Neural progenitor cell (in vitro differentiated cells): ENCODE results near the gene HCRTR1. TPM values are rescaled to one million over a fixed set of nuclear protein-coding genes. Genes with fewer than 3 reads are reported as not detected.

Experiments used
- DNase-seq: peaks from one replicate; pipeline ENCODE4 v3.0.0-alpha.2; 2016; ENCODE audit warnings: low spot score
- H2AFZ ChIP-seq: fragments of 200-600 bp; sonication (generic); replicated peaks from 2 replicates; pipeline ENCODE4 v1.6.1; 2016; ENCODE audit warnings: antibody characterized with exemption
- H3F3A ChIP-seq: fragments of 200-600 bp; sonication (generic); 2 replicates; pipeline ENCODE4 v1.6.1; 2016; ENCODE audit warnings: antibody characterized with exemption, low read depth
- H3K27ac ChIP-seq: fragments of 200-600 bp; sonication (generic); 2 replicates; pipeline ENCODE4 v1.5.1; 2016; ENCODE audit warnings: mild to moderate bottlenecking
- H3K27me3 ChIP-seq: fragments of 200-600 bp; sonication (generic); 2 replicates; pipeline ENCODE4 v1.6.1; 2016; ENCODE audit warnings: mild to moderate bottlenecking, moderate library complexity
- H3K36me3 ChIP-seq: fragments of 200-600 bp; sonication (generic); 2 replicates; pipeline ENCODE4 v1.5.1; 2016
- H3K4me1 ChIP-seq: fragments of 200-600 bp; sonication (generic); 2 replicates; pipeline ENCODE4 v1.6.1; 2016; ENCODE audit warnings: mixed run types
- H3K4me2 ChIP-seq: fragments of 200-600 bp; sonication (generic); 2 replicates; pipeline ENCODE4 v1.6.1; 2016
- H3K4me3 ChIP-seq: fragments of 200-600 bp; sonication (generic); 2 replicates; pipeline ENCODE4 v1.5.1; 2016
- H3K79me2 ChIP-seq: fragments of 200-600 bp; sonication (generic); 2 replicates; pipeline ENCODE4 v1.6.1; 2016; ENCODE audit warnings: low read depth
- H3K9ac ChIP-seq: fragments of 200-600 bp; sonication (generic); 2 replicates; pipeline ENCODE4 v1.6.1; 2016
- H3K9me3 ChIP-seq: fragments of 200-600 bp; sonication (generic); 2 replicates; pipeline ENCODE4 v1.5.1; 2016; ENCODE audit warnings: low read depth
- H4K20me1 ChIP-seq: fragments of 200-600 bp; sonication (generic); 2 replicates; pipeline ENCODE4 v1.6.1; 2016; ENCODE audit warnings: low read depth
- H3K27ac Mint-ChIP-seq: 3 replicates; pipeline ENCODE4 v1.8.0; 2021; ENCODE audit warnings: mixed read lengths
- H3K27me3 Mint-ChIP-seq: 2 replicates; pipeline ENCODE4 v1.8.0; 2022; ENCODE audit warnings: low read depth, mild to moderate bottlenecking, inconsistent platforms, moderate library complexity, mixed read lengths; ENCODE audit not compliant: insufficient read depth
- H3K36me3 Mint-ChIP-seq: 3 replicates; pipeline ENCODE4 v1.8.0; 2021; ENCODE audit warnings: mixed read lengths
- H3K4me1 Mint-ChIP-seq: 3 replicates; pipeline ENCODE4 v1.8.0; 2021; ENCODE audit warnings: mixed read lengths
- H3K4me3 Mint-ChIP-seq: 3 replicates; pipeline ENCODE4 v1.8.0; 2021; ENCODE audit warnings: mild to moderate bottlenecking, moderate library complexity, mixed read lengths
- H3K9me3 Mint-ChIP-seq: 3 replicates; pipeline ENCODE4 v1.8.0; 2020; ENCODE audit warnings: mixed read lengths
- CTCF ChIP-seq: fragments of 200-600 bp; sonication (generic); IDR thresholded peaks from 2 replicates; pipeline ENCODE4 v1.5.1; 2017; ENCODE audit warnings: antibody characterized with exemption, mild to moderate bottlenecking
- EZH2 ChIP-seq: fragments of 200-600 bp; sonication (generic); IDR thresholded peaks from 2 replicates; pipeline ENCODE4 v1.6.1; 2017; ENCODE audit warnings: antibody characterized with exemption, mild to moderate bottlenecking, moderate library complexity
- EZH2phosphoT487 ChIP-seq: fragments of 200-600 bp; sonication (generic); IDR thresholded peaks from 2 replicates; pipeline ENCODE4 v1.6.1; 2017; ENCODE audit warnings: antibody characterized with exemption
- total RNA-seq: library from RNA; depleted of rRNA; stranded (reverse); fragments of >200 nt; gene quantifications from 2 replicates; pipeline ENCODE4 v1.2.3, GENCODE V29; 2015; ENCODE audit warnings: low replicate concordance

HCRTR1 gene
- total RNA-seq, 1 donor from 2014 or later, result not detected

- no peak overlapping the region for H3K4me2 ChIP-seq
Observed at GRCh38 chr1:31627930-31628559, 10.6 kb downstream of the HCRTR1 start.

GRCh38 chr1:31628931-31629556 is 11.6 kb downstream of the HCRTR1 start:
- H3K36me3 Mint-ChIP-seq, result peaks cover 4% of the 10 kb centered on the region
- no peak overlapping the region for H2AFZ ChIP-seq
- H3K9ac ChIP-seq, result no peak overlapping the region
- no peaks in the 10 kb centered on the region for H3K27me3 ChIP-seq
- peaks cover 2% of the 10 kb centered on the region for H3K27me3 Mint-ChIP-seq
- TF ChIP-seq EZH2 (no peak), CTCF (no peak), EZH2phosphoT487 (no peak)
- no peaks in the 10 kb centered on the region for H3K9me3 Mint-ChIP-seq
- no peak overlapping the region for H3K27ac ChIP-seq
- no peaks in the 10 kb centered on the region for H3K4me1 ChIP-seq
- H3K4me3 Mint-ChIP-seq, result no peak overlapping the region
- no peaks in the 10 kb centered on the region for H3K9me3 ChIP-seq
- no peaks in the 10 kb centered on the region for H3F3A ChIP-seq
- no peak overlapping the region for H3K27ac Mint-ChIP-seq
- H3K4me2 ChIP-seq, result no peak overlapping the region
- H3K36me3 ChIP-seq, result no peaks in the 10 kb centered on the region
- H3K4me3 ChIP-seq, result no peak overlapping the region
- H4K20me1 ChIP-seq, result no peaks in the 10 kb centered on the region
- DNase-seq, result no peak
- H3K4me1 Mint-ChIP-seq, result peaks cover 17% of the 10 kb centered on the region
- H3K79me2 ChIP-seq, result no peaks in the 10 kb centered on the region

More at GRCh38 chr1:31627930-31628559, 10.6 kb downstream of the HCRTR1 start:
- no peaks in the 10 kb centered on the region for H3K4me1 ChIP-seq
- no peaks in the 10 kb centered on the region for H3K36me3 ChIP-seq
- H3F3A ChIP-seq, result no peaks in the 10 kb centered on the region
- no peak overlapping the region for H3K9ac ChIP-seq
- no peak for TF ChIP-seq EZH2
- TF ChIP-seq EZH2phosphoT487, result no peak
- TF ChIP-seq CTCF, result no peak
- H4K20me1 ChIP-seq, result no peaks in the 10 kb centered on the region
- DNase-seq, result no peak
- Mint-ChIP-seq H3K4me1 (peaks cover 17% of the 10 kb centered on the region), H3K27me3 (peaks cover 2% of the 10 kb centered on the region), H3K36me3 (peaks cover 6% of the 10 kb centered on the region), H3K9me3 (no peaks in the 10 kb centered on the region), H3K27ac (peak overlapping the region; percentile 50), H3K4me3 (no peak overlapping the region)
- H3K9me3 ChIP-seq, result no peaks in the 10 kb centered on the region
- H3K27ac ChIP-seq, result no peak overlapping the region
- H3K27me3 ChIP-seq, result no peaks in the 10 kb centered on the region
- H3K4me3 ChIP-seq, result no peak overlapping the region
- H2AFZ ChIP-seq, result no peak overlapping the region
- H3K79me2 ChIP-seq, result no peaks in the 10 kb centered on the region

GRCh38 chr1:31632649-31633048 is 15.2 kb downstream of the HCRTR1 start:
- no peak for DNase-seq
- H4K20me1 ChIP-seq, result no peaks in the 10 kb centered on the region
- no peak overlapping the region for H2AFZ ChIP-seq
- no peaks in the 10 kb centered on the region for H3K27me3 ChIP-seq
- no peak for TF ChIP-seq EZH2
- TF ChIP-seq CTCF, result no peak
- no peak for TF ChIP-seq EZH2phosphoT487
- H3K9ac ChIP-seq, result no peak overlapping the region
- no peak overlapping the region for H3K27ac Mint-ChIP-seq
- no peak overlapping the region for H3K4me2 ChIP-seq
- no peaks in the 10 kb centered on the region for H3K4me1 ChIP-seq
- no peak overlapping the region for H3K27ac ChIP-seq
- peaks cover 4% of the 10 kb centered on the region for H3K36me3 Mint-ChIP-seq
- no peaks in the 10 kb centered on the region for H3K9me3 ChIP-seq
- no peaks in the 10 kb centered on the region for H3K9me3 Mint-ChIP-seq
- no peaks in the 10 kb centered on the region for H3K4me1 Mint-ChIP-seq
- H3F3A ChIP-seq, result no peaks in the 10 kb centered on the region
- no peak overlapping the region for H3K4me3 ChIP-seq
- no peak overlapping the region for H3K4me3 Mint-ChIP-seq
- H3K36me3 ChIP-seq, result no peaks in the 10 kb centered on the region
- no peaks in the 10 kb centered on the region for H3K27me3 Mint-ChIP-seq
- H3K79me2 ChIP-seq, result peaks cover 12% of the 10 kb centered on the region
